BE2C (cell line): ENCODE measurements around the gene CYP2J2.
A peak's percentile ranks its signal among the peaks of the same experiment; 100 is the strongest.

Experiments
- DNase-seq: peaks from one replicate; pipeline ENCODE4 v3.0.0-alpha.2; 2020
- H3K27me3 ChIP-seq: fragments of 250-450 bp; sonication (Bioruptor Pico); 2 replicates; pipeline ENCODE4 v1.5.1; 2020; ENCODE audit warnings: mild to moderate bottlenecking
- H3K36me3 ChIP-seq: fragments of 250-450 bp; sonication (Bioruptor Pico); 2 replicates; pipeline ENCODE4 v1.5.1; 2020; ENCODE audit warnings: mild to moderate bottlenecking
- H3K4me1 ChIP-seq: fragments of 250-450 bp; sonication (Bioruptor Pico); 2 replicates; pipeline ENCODE4 v1.5.1; 2020
- H3K4me3 ChIP-seq: 2 replicates; pipeline ENCODE4 v1.5.1; 2011; ENCODE audit warnings: low read depth, low read length
- H3K9me3 ChIP-seq: fragments of 250-450 bp; sonication (Bioruptor Pico); 2 replicates; pipeline ENCODE4 v1.5.1; 2020
- CTCF ChIP-seq: IDR thresholded peaks from 2 replicates; pipeline ENCODE4 v1.5.1; 2012; ENCODE audit warnings: mild to moderate bottlenecking, low read depth, low read length

Gene CYP2J2

GRCh38 chr1:59967780-59968179 lies 41.2 kb upstream of the CYP2J2 start:
- Histone ChIP-seq H3K9me3 (no peaks in the 10 kb centered on the region), H3K36me3 (no peaks in the 10 kb centered on the region), H3K4me1 (peaks cover 9% of the 10 kb centered on the region; the same call in 1 of the 2 replicates), H3K27me3 (no peaks in the 10 kb centered on the region), H3K4me3 (no peak overlapping the region)
- no peak for DNase-seq
- no peak for TF ChIP-seq CTCF

- H3K36me3 ChIP-seq: no peaks in the 10 kb centered on the region
- H3K4me1 ChIP-seq: peaks cover 9% of the 10 kb centered on the region; the same call in 1 of the 2 replicates
- H3K9me3 ChIP-seq: no peaks in the 10 kb centered on the region
- no peaks in the 10 kb centered on the region for H3K27me3 ChIP-seq
- H3K4me3 ChIP-seq: no peak overlapping the region
- TF ChIP-seq CTCF: no peak
- peak; percentile 67 for DNase-seq
These were observed 40.6 kb upstream of the CYP2J2 start for GRCh38 chr1:59967141-59967697.

GRCh38 chr1:59952065-59952464 lies 25.5 kb upstream of the CYP2J2 start:
- Histone ChIP-seq H3K36me3 (no peaks in the 10 kb centered on the region), H3K9me3 (no peaks in the 10 kb centered on the region), H3K4me1 (no peaks in the 10 kb centered on the region), H3K27me3 (no peaks in the 10 kb centered on the region), H3K4me3 (no peak overlapping the region)
- no peak for TF ChIP-seq CTCF
- no peak for DNase-seq

- H3K9me3 ChIP-seq: no peaks in the 10 kb centered on the region
- no peaks in the 10 kb centered on the region for H3K4me1 ChIP-seq
- H3K36me3 ChIP-seq: no peaks in the 10 kb centered on the region
- TF ChIP-seq CTCF: no peak
- H3K4me3 ChIP-seq: no peak overlapping the region
- no peak for DNase-seq
- H3K27me3 ChIP-seq: no peaks in the 10 kb centered on the region
These were observed 23.1 kb upstream of the CYP2J2 start for GRCh38 chr1:59949648-59950047.

- DNase-seq: no peak
- no peaks in the 10 kb centered on the region for H3K27me3 ChIP-seq
- no peaks in the 10 kb centered on the region for H3K4me1 ChIP-seq
- no peak for TF ChIP-seq CTCF
- no peak overlapping the region for H3K4me3 ChIP-seq
- H3K9me3 ChIP-seq: no peaks in the 10 kb centered on the region
- no peaks in the 10 kb centered on the region for H3K36me3 ChIP-seq
These were observed 22.4 kb upstream of the CYP2J2 start for GRCh38 chr1:59948990-59949389.

- Histone ChIP-seq H3K4me1 (no peaks in the 10 kb centered on the region), H3K4me3 (no peak overlapping the region), H3K27me3 (no peaks in the 10 kb centered on the region), H3K36me3 (no peaks in the 10 kb centered on the region), H3K9me3 (no peaks in the 10 kb centered on the region)
- TF ChIP-seq CTCF: peak; percentile 83
- peak; percentile 38 for DNase-seq
These were observed 20.7 kb upstream of the CYP2J2 start for GRCh38 chr1:59947047-59947938.
